KMS-11 (cell line): ENCODE results near the gene CDCP1.
A peak's percentile ranks its signal among the peaks of the same experiment; 100 is the strongest.

Source experiments
- H2AFZ ChIP-seq: fragments of 200-600 bp; sonication (generic); 2 replicates; pipeline ENCODE4 v1.6.1; 2016; ENCODE audit warnings: antibody characterized with exemption, mixed run types, low read depth
- H3K27ac ChIP-seq: fragments of 200-600 bp; sonication (generic); 2 replicates; pipeline ENCODE4 v1.6.1; 2016; ENCODE audit warnings: mild to moderate bottlenecking, mixed run types
- H3K27me3 ChIP-seq: fragments of 200-600 bp; sonication (generic); 2 replicates; pipeline ENCODE4 v1.6.1; 2017; ENCODE audit warnings: mild to moderate bottlenecking, low read depth, mixed run types, moderate library complexity; ENCODE audit not compliant: insufficient read depth
- H3K36me3 ChIP-seq: fragments of 200-600 bp; sonication (generic); 2 replicates; pipeline ENCODE4 v1.6.1; 2017; ENCODE audit warnings: mild to moderate bottlenecking, mixed run types; ENCODE audit not compliant: insufficient read depth
- H3K4me1 ChIP-seq: fragments of 200-600 bp; sonication (generic); 2 replicates; pipeline ENCODE4 v1.6.1; 2016; ENCODE audit warnings: mild to moderate bottlenecking, low read depth, mixed run types; ENCODE audit not compliant: poor library complexity, severe bottlenecking
- H3K4me2 ChIP-seq: fragments of 200-600 bp; sonication (generic); 2 replicates; pipeline ENCODE4 v1.7.0; 2016; ENCODE audit warnings: mild to moderate bottlenecking, mixed run types
- H3K4me3 ChIP-seq: fragments of 200-600 bp; sonication (generic); IDR thresholded peaks from 2 replicates; pipeline ENCODE4 v1.6.1; 2017; ENCODE audit warnings: low read depth, low read length, mixed read lengths; ENCODE audit not compliant: insufficient read depth
- H3K79me2 ChIP-seq: fragments of 200-600 bp; sonication (generic); 2 replicates; pipeline ENCODE4 v1.6.1; 2016; ENCODE audit warnings: low read depth, mixed run types; ENCODE audit not compliant: insufficient read depth
- H3K9ac ChIP-seq: fragments of 200-600 bp; sonication (generic); 2 replicates; pipeline ENCODE4 v1.6.1; 2016; ENCODE audit warnings: mild to moderate bottlenecking, mixed run types
- H4K20me1 ChIP-seq: fragments of 200-600 bp; sonication (generic); 2 replicates; pipeline ENCODE4 v1.6.1; 2016; ENCODE audit warnings: mild to moderate bottlenecking, mixed run types; ENCODE audit not compliant: insufficient read depth
- CTCF ChIP-seq: fragments of 200-600 bp; sonication (generic); conservative IDR thresholded peaks from 2 replicates; pipeline ENCODE4 v1.6.1; 2017; ENCODE audit warnings: low read depth, mild to moderate bottlenecking, antibody characterized with exemption, low read length, moderate library complexity, mixed read lengths

CDCP1 gene

GRCh38 chr3:45170096-45170495 is 23.9 kb upstream of the CDCP1 start:
- Histone ChIP-seq H3K27ac (no peak overlapping the region), H3K9ac (no peak overlapping the region), H3K4me3 (no peak overlapping the region), H3K4me1 (peaks cover 18% of the 10 kb centered on the region), H3K36me3 (no peaks in the 10 kb centered on the region), H3K27me3 (no peaks in the 10 kb centered on the region), H2AFZ (no peak overlapping the region), H4K20me1 (no peaks in the 10 kb centered on the region), H3K79me2 (no peaks in the 10 kb centered on the region), H3K4me2 (no peak overlapping the region)
- no peak for TF ChIP-seq CTCF

- no peak overlapping the region for H3K4me3 ChIP-seq
- H2AFZ ChIP-seq, result no peak overlapping the region
- peaks cover 18% of the 10 kb centered on the region for H3K4me1 ChIP-seq
- no peaks in the 10 kb centered on the region for H3K27me3 ChIP-seq
- no peak overlapping the region for H3K9ac ChIP-seq
- no peak for TF ChIP-seq CTCF
- H3K27ac ChIP-seq, result no peak overlapping the region
- no peak overlapping the region for H3K4me2 ChIP-seq
- no peaks in the 10 kb centered on the region for H4K20me1 ChIP-seq
- no peaks in the 10 kb centered on the region for H3K79me2 ChIP-seq
- H3K36me3 ChIP-seq, result no peaks in the 10 kb centered on the region
Measured at GRCh38 chr3:45169125-45169904, 23.1 kb upstream of the CDCP1 start.

GRCh38 chr3:45168451-45168850 is 22.3 kb upstream of the CDCP1 start:
- Histone ChIP-seq H3K79me2 (no peaks in the 10 kb centered on the region), H3K27me3 (no peaks in the 10 kb centered on the region), H3K4me3 (no peak overlapping the region), H2AFZ (no peak overlapping the region), H3K4me1 (peaks cover 18% of the 10 kb centered on the region), H3K9ac (no peak overlapping the region), H3K27ac (no peak overlapping the region), H4K20me1 (no peaks in the 10 kb centered on the region), H3K36me3 (no peaks in the 10 kb centered on the region), H3K4me2 (no peak overlapping the region)
- TF ChIP-seq CTCF, result no peak

GRCh38 chr3:45167011-45167911 is 21.1 kb upstream of the CDCP1 start:
- Histone ChIP-seq H4K20me1 (no peaks in the 10 kb centered on the region), H2AFZ (peak overlapping the region; percentile 68; the same call in 1 of the 2 replicates), H3K4me3 (no peak overlapping the region), H3K4me2 (peak overlapping the region; percentile 47; the same call in 1 of the 2 replicates), H3K79me2 (no peaks in the 10 kb centered on the region), H3K27me3 (no peaks in the 10 kb centered on the region), H3K27ac (peak overlapping the region; percentile 37), H3K36me3 (no peaks in the 10 kb centered on the region), H3K9ac (no peak overlapping the region), H3K4me1 (peaks cover 18% of the 10 kb centered on the region)
- TF ChIP-seq CTCF, result no peak
